ENCODE measurements around the gene EXOC1. TPM values are rescaled to one million over a fixed set of nuclear protein-coding genes. Genes with fewer than 3 reads are reported as not detected.

EXOC1 gene
- total RNA-seq, 1 donor from 2014 or later: 52.0 TPM

- Histone ChIP-seq H3F3A (ENCODE audit: low read depth) (no peaks in the 10 kb centered on the region), H3K27ac (no peak overlapping the region), H3K36me3 (peaks cover 14% of the 10 kb centered on the region), H2AFZ (replicated peaks) (no peak overlapping the region), H3K4me1 (no peaks in the 10 kb centered on the region), H3K27me3 (no peaks in the 10 kb centered on the region), H3K9ac (no peak overlapping the region), H3K4me2 (no peak overlapping the region), H4K20me1 (ENCODE audit: low read depth) (no peaks in the 10 kb centered on the region), H3K9me3 (ENCODE audit: low read depth) (no peaks in the 10 kb centered on the region), H3K79me2 (ENCODE audit: low read depth) (no peaks in the 10 kb centered on the region), H3K4me3 (no peak overlapping the region)
- DNase-seq (ENCODE audit: low spot score): no peak
- TF ChIP-seq EZH2phosphoT487 (IDR thresholded peaks at IDR 0.05) (no peak), EZH2 (IDR thresholded peaks at IDR 0.05) (no peak), CTCF (IDR thresholded peaks at IDR 0.05) (no peak)
- peaks cover 3% of the 10 kb centered on the region for H3K9me3 Mint-ChIP-seq
- peaks cover 21% of the 10 kb centered on the region for H3K36me3 Mint-ChIP-seq
- no peaks in the 10 kb centered on the region for H3K4me1 Mint-ChIP-seq
- H3K27me3 Mint-ChIP-seq (ENCODE audit: insufficient read depth, low read depth): peaks cover 2% of the 10 kb centered on the region
- no peak overlapping the region for H3K4me3 Mint-ChIP-seq
- no peak overlapping the region for H3K27ac Mint-ChIP-seq
These were observed 22.9 kb downstream of the EXOC1 start for GRCh38 chr4:55876387-55876786.

GRCh38 chr4:55879224-55879623 lies 25.8 kb downstream of the EXOC1 start:
- H3K27me3 ChIP-seq: no peaks in the 10 kb centered on the region
- Mint-ChIP-seq H3K4me1 (peaks cover 3% of the 10 kb centered on the region), H3K36me3 (peaks cover 24% of the 10 kb centered on the region), H3K9me3 (peaks cover 4% of the 10 kb centered on the region), H3K4me3 (no peak overlapping the region), H3K27me3 (ENCODE audit: insufficient read depth, low read depth) (peaks cover 2% of the 10 kb centered on the region), H3K27ac (no peak overlapping the region)
- no peaks in the 10 kb centered on the region for H3K79me2 ChIP-seq (ENCODE audit: low read depth)
- H3F3A ChIP-seq (ENCODE audit: low read depth): peaks cover 5% of the 10 kb centered on the region
- H3K9ac ChIP-seq: no peak overlapping the region
- no peak for DNase-seq (ENCODE audit: low spot score)
- H3K9me3 ChIP-seq (ENCODE audit: low read depth): no peaks in the 10 kb centered on the region
- H3K4me1 ChIP-seq: peaks cover 5% of the 10 kb centered on the region
- H2AFZ ChIP-seq (replicated peaks): no peak overlapping the region
- H3K4me2 ChIP-seq: no peak overlapping the region
- no peaks in the 10 kb centered on the region for H4K20me1 ChIP-seq (ENCODE audit: low read depth)
- TF ChIP-seq EZH2 (IDR thresholded peaks at IDR 0.05): no peak
- TF ChIP-seq CTCF (IDR thresholded peaks at IDR 0.05): no peak
- no peak for TF ChIP-seq EZH2phosphoT487 (IDR thresholded peaks at IDR 0.05)
- peaks cover 7% of the 10 kb centered on the region for H3K36me3 ChIP-seq
- no peak overlapping the region for H3K27ac ChIP-seq
- H3K4me3 ChIP-seq: no peak overlapping the region

GRCh38 chr4:55880652-55881280 lies 27.3 kb downstream of the EXOC1 start:
- peaks cover 5% of the 10 kb centered on the region for H3K36me3 ChIP-seq

More at GRCh38 chr4:55880652-55881280, 27.3 kb downstream of the EXOC1 start:
- H3K4me3 Mint-ChIP-seq: no peak overlapping the region
- Histone ChIP-seq H3K27me3 (no peaks in the 10 kb centered on the region), H3K4me3 (no peak overlapping the region), H3K9me3 (ENCODE audit: low read depth) (no peaks in the 10 kb centered on the region), H3F3A (ENCODE audit: low read depth) (peaks cover 7% of the 10 kb centered on the region), H3K4me1 (peaks cover 12% of the 10 kb centered on the region), H2AFZ (replicated peaks) (no peak overlapping the region), H3K27ac (no peak overlapping the region), H3K4me2 (no peak overlapping the region), H4K20me1 (ENCODE audit: low read depth) (no peaks in the 10 kb centered on the region), H3K79me2 (ENCODE audit: low read depth) (no peaks in the 10 kb centered on the region), H3K9ac (no peak overlapping the region)
- H3K27me3 Mint-ChIP-seq (ENCODE audit: insufficient read depth, low read depth): peaks cover 2% of the 10 kb centered on the region
- no peak for DNase-seq (ENCODE audit: low spot score)
- peaks cover 24% of the 10 kb centered on the region for H3K36me3 Mint-ChIP-seq
- peaks cover 8% of the 10 kb centered on the region for H3K4me1 Mint-ChIP-seq
- TF ChIP-seq EZH2 (IDR thresholded peaks at IDR 0.05): no peak
- TF ChIP-seq EZH2phosphoT487 (IDR thresholded peaks at IDR 0.05): no peak
- TF ChIP-seq CTCF (IDR thresholded peaks at IDR 0.05): no peak
- no peak overlapping the region for H3K27ac Mint-ChIP-seq
- H3K9me3 Mint-ChIP-seq: peaks cover 4% of the 10 kb centered on the region

All from neural progenitor cell (in vitro differentiated cells).